BLaER1 (cell line): ENCODE results near the gene INTS4.
"Not testable (repeated sequence)": the region's sequence is repeated elsewhere in the genome, so short reads cannot be mapped to it uniquely, and the experiment has no call there.

Experiments used
- H3K27ac ChIP-seq: shearing (Covaris generic); formaldehyde crosslinking; 2 replicates; pipeline ENCODE4 v1.8.1; 2022
- H3K27me3 ChIP-seq: shearing (Covaris generic); formaldehyde crosslinking; 2 replicates; pipeline ENCODE4 v1.8.1; 2022
- H3K36me3 ChIP-seq: shearing (Covaris generic); formaldehyde crosslinking; 2 replicates; pipeline ENCODE4 v1.8.1; 2022
- H3K4me1 ChIP-seq: shearing (Covaris generic); formaldehyde crosslinking; 2 replicates; pipeline ENCODE4 v1.8.1; 2022
- H3K4me2 ChIP-seq: shearing (Covaris generic); formaldehyde crosslinking; 2 replicates; pipeline ENCODE4 v1.8.1; 2022
- H3K4me3 ChIP-seq: shearing (Covaris generic); formaldehyde crosslinking; 2 replicates; pipeline ENCODE4 v1.8.1; 2022
- H3K9ac ChIP-seq: shearing (Covaris generic); formaldehyde crosslinking; 2 replicates; pipeline ENCODE4 v1.8.1; 2022
- H3K9me3 ChIP-seq: shearing (Covaris generic); formaldehyde crosslinking; 2 replicates; pipeline ENCODE4 v1.8.1; 2022
- H4K20me1 ChIP-seq: shearing (Covaris generic); formaldehyde crosslinking; 2 replicates; pipeline ENCODE4 v1.8.1; 2022
- Cebpa-rat ChIP-seq: shearing (Covaris generic); IDR thresholded peaks from 2 replicates; pipeline ENCODE4 v1.8.1; 2022

INTS4 gene

GRCh38 chr11:78009062-78009461 lies 14.6 kb upstream of the INTS4 start:
- Histone ChIP-seq H3K4me2 (no peak overlapping the region), H3K36me3 (no peaks in the 10 kb centered on the region), H3K27ac (no peak overlapping the region), H3K4me3 (no peak overlapping the region), H4K20me1 (no peaks in the 10 kb centered on the region), H3K9me3 (no peaks in the 10 kb centered on the region), H3K27me3 (no peaks in the 10 kb centered on the region), H3K9ac (no peak overlapping the region), H3K4me1 (no peaks in the 10 kb centered on the region)
- TF ChIP-seq Cebpa-rat = no peak

- Histone ChIP-seq H3K4me3 (no peak overlapping the region), H3K9ac (no peak overlapping the region), H3K4me2 (no peak overlapping the region), H4K20me1 (no peaks in the 10 kb centered on the region), H3K36me3 (no peaks in the 10 kb centered on the region), H3K27me3 (no peaks in the 10 kb centered on the region), H3K4me1 (peaks cover 4% of the 10 kb centered on the region), H3K9me3 (no peaks in the 10 kb centered on the region), H3K27ac (no peak overlapping the region)
- TF ChIP-seq Cebpa-rat = no peak
Measured at GRCh38 chr11:78000193-78000592, 5.7 kb upstream of the INTS4 start.

- Histone ChIP-seq H3K4me2 (no peak overlapping the region), H3K9ac (no peak overlapping the region), H3K27me3 (no peaks in the 10 kb centered on the region), H4K20me1 (no peaks in the 10 kb centered on the region), H3K4me3 (no peak overlapping the region), H3K27ac (no peak overlapping the region), H3K9me3 (no peaks in the 10 kb centered on the region), H3K36me3 (no peaks in the 10 kb centered on the region), H3K4me1 (peaks cover 6% of the 10 kb centered on the region)
- no peak for TF ChIP-seq Cebpa-rat
Measured at GRCh38 chr11:77999446-78000030, 5.1 kb upstream of the INTS4 start.

- no peaks in the 10 kb centered on the region for H3K9me3 ChIP-seq
- no peaks in the 10 kb centered on the region for H4K20me1 ChIP-seq
- H3K36me3 ChIP-seq = peaks cover 34% of the 10 kb centered on the region
- no peak for TF ChIP-seq Cebpa-rat
- peak overlapping the region; percentile 98 for H3K4me2 ChIP-seq
- peaks cover 22% of the 10 kb centered on the region for H3K4me1 ChIP-seq
- peak overlapping the region; percentile 68 for H3K27ac ChIP-seq
- no peaks in the 10 kb centered on the region for H3K27me3 ChIP-seq
- peak overlapping the region; percentile 87 for H3K4me3 ChIP-seq
- peak overlapping the region; percentile 82 for H3K9ac ChIP-seq
Measured at GRCh38 chr11:77993902-77994301, 566 bp downstream of the INTS4 start.

GRCh38 chr11:77990981-77991380 lies 3.5 kb downstream of the INTS4 start:
- no peak for TF ChIP-seq Cebpa-rat
- no peak overlapping the region for H3K4me2 ChIP-seq

GRCh38 chr11:77986456-77986855 lies 8.0 kb downstream of the INTS4 start:
- H3K36me3 ChIP-seq = peaks cover 87% of the 10 kb centered on the region
- H3K27ac ChIP-seq, H3K4me1 ChIP-seq, H3K4me2 ChIP-seq, H4K20me1 ChIP-seq, H3K9ac ChIP-seq, H3K9me3 ChIP-seq, H3K4me3 ChIP-seq, H3K27me3 ChIP-seq: not testable (repeated sequence)

More at GRCh38 chr11:77990981-77991380, 3.5 kb downstream of the INTS4 start:
- Histone ChIP-seq H3K27ac (no peak overlapping the region), H3K4me3 (no peak overlapping the region), H3K9me3 (no peaks in the 10 kb centered on the region), H4K20me1 (no peaks in the 10 kb centered on the region), H3K9ac (no peak overlapping the region), H3K27me3 (no peaks in the 10 kb centered on the region), H3K4me1 (peaks cover 22% of the 10 kb centered on the region), H3K36me3 (peaks cover 60% of the 10 kb centered on the region)

GRCh38 chr11:77981346-77981947 lies 13.0 kb downstream of the INTS4 start:
- no peak for TF ChIP-seq Cebpa-rat
- Histone ChIP-seq H3K4me2 (no peak overlapping the region), H3K9ac (no peak overlapping the region), H3K36me3 (peaks cover 79% of the 10 kb centered on the region), H3K4me3 (no peak overlapping the region), H3K4me1 (no peaks in the 10 kb centered on the region), H3K27ac (no peak overlapping the region), H3K9me3 (peaks cover 3% of the 10 kb centered on the region; the same call in 1 of the 2 replicates), H4K20me1 (0 out of 2 replicates have a peak, but pooled peaks cover 9% of the 10 kb centered on the region), H3K27me3 (no peaks in the 10 kb centered on the region)

- Histone ChIP-seq H3K9me3 (peaks cover under 1% of the 10 kb centered on the region; the same call in 1 of the 2 replicates), H3K4me2 (no peak overlapping the region), H3K36me3 (peaks cover 40% of the 10 kb centered on the region), H3K4me3 (no peak overlapping the region), H4K20me1 (no peaks in the 10 kb centered on the region), H3K27me3 (no peaks in the 10 kb centered on the region), H3K4me1 (peaks cover 6% of the 10 kb centered on the region; the same call in 1 of the 2 replicates), H3K27ac (no peak overlapping the region), H3K9ac (no peak overlapping the region)
- no peak for TF ChIP-seq Cebpa-rat
Measured at GRCh38 chr11:77968337-77968736, 26.1 kb downstream of the INTS4 start.

GRCh38 chr11:77967753-77968152 lies 26.7 kb downstream of the INTS4 start:
- Histone ChIP-seq H3K9ac (no peak overlapping the region), H3K27ac (no peak overlapping the region)

GRCh38 chr11:77967121-77967520 lies 27.3 kb downstream of the INTS4 start:
- no peak overlapping the region for H3K4me2 ChIP-seq
- no peak overlapping the region for H3K9ac ChIP-seq
- TF ChIP-seq Cebpa-rat = no peak
- H3K27ac ChIP-seq = no peak overlapping the region
- no peaks in the 10 kb centered on the region for H4K20me1 ChIP-seq
- no peak overlapping the region for H3K4me3 ChIP-seq
- H3K27me3 ChIP-seq = no peaks in the 10 kb centered on the region
- H3K9me3 ChIP-seq = no peaks in the 10 kb centered on the region
- peaks cover 32% of the 10 kb centered on the region for H3K36me3 ChIP-seq
- H3K4me1 ChIP-seq = peaks cover 6% of the 10 kb centered on the region; the same call in 1 of the 2 replicates

More at GRCh38 chr11:77967753-77968152, 26.7 kb downstream of the INTS4 start:
- no peaks in the 10 kb centered on the region for H4K20me1 ChIP-seq
- H3K4me1 ChIP-seq = peaks cover 6% of the 10 kb centered on the region; the same call in 1 of the 2 replicates
- no peak overlapping the region for H3K4me3 ChIP-seq
- TF ChIP-seq Cebpa-rat = no peak
- no peaks in the 10 kb centered on the region for H3K9me3 ChIP-seq
- H3K27me3 ChIP-seq = no peaks in the 10 kb centered on the region
- no peak overlapping the region for H3K4me2 ChIP-seq
- H3K36me3 ChIP-seq = peaks cover 38% of the 10 kb centered on the region
